ENCODE measurements around the gene ZBTB20.

The ZBTB20 gene

GRCh38 chr3:114351123-114351821, 795.8 kb downstream of the ZBTB20 start:
- no peak for DNase-seq

GRCh38 chr3:114350690-114351089, 796.4 kb downstream of the ZBTB20 start:
- no peak for DNase-seq

GRCh38 chr3:114350271-114350670, 796.8 kb downstream of the ZBTB20 start:
- no peak for DNase-seq

GRCh38 chr3:114344492-114344891, 802.6 kb downstream of the ZBTB20 start:
- DNase-seq, result no peak

GRCh38 chr3:114338651-114339357, 808.3 kb downstream of the ZBTB20 start:
- no peak for DNase-seq

- DNase-seq, result no peak
These were observed 810.2 kb downstream of the ZBTB20 start for GRCh38 chr3:114336857-114337256.

- DNase-seq, result peak; percentile 20
These were observed 810.9 kb downstream of the ZBTB20 start for GRCh38 chr3:114336122-114336697.

GRCh38 chr3:114333923-114334240, 813.2 kb downstream of the ZBTB20 start:
- no peak for DNase-seq

GRCh38 chr3:114333180-114333922, 813.7 kb downstream of the ZBTB20 start:
- DNase-seq, result no peak

- DNase-seq, result no peak
These were observed 814.5 kb downstream of the ZBTB20 start for GRCh38 chr3:114332342-114333179.

- DNase-seq, result no peak
These were observed 815.4 kb downstream of the ZBTB20 start for GRCh38 chr3:114331710-114332109.

- DNase-seq, result no peak
These were observed 816.1 kb downstream of the ZBTB20 start for GRCh38 chr3:114331007-114331406.

- DNase-seq, result no peak
These were observed 817.3 kb downstream of the ZBTB20 start for GRCh38 chr3:114329823-114330222.

GRCh38 chr3:114328345-114328744, 818.7 kb downstream of the ZBTB20 start:
- no peak for DNase-seq

GRCh38 chr3:114327665-114328064, 819.4 kb downstream of the ZBTB20 start:
- DNase-seq, result no peak

GRCh38 chr3:114323546-114324254, 823.4 kb downstream of the ZBTB20 start:
- no peak for DNase-seq

- DNase-seq, result no peak
These were observed 826.8 kb downstream of the ZBTB20 start for GRCh38 chr3:114320246-114320645.

- no peak for DNase-seq
These were observed 827.6 kb downstream of the ZBTB20 start for GRCh38 chr3:114319453-114319852.

- DNase-seq, result no peak
These were observed 828.8 kb downstream of the ZBTB20 start for GRCh38 chr3:114318295-114318694.

GRCh38 chr3:114314282-114314681, 832.8 kb downstream of the ZBTB20 start:
- no peak for DNase-seq

GRCh38 chr3:114313426-114313825, 833.7 kb downstream of the ZBTB20 start:
- no peak for DNase-seq

GRCh38 chr3:114310695-114311094, 836.4 kb downstream of the ZBTB20 start:
- DNase-seq, result no peak
